ENCODE measurements around the gene ASAP2. TPM values are rescaled to one million over a fixed set of nuclear protein-coding genes. Genes with fewer than 3 reads are reported as not detected.

Gene ASAP2
- total RNA-seq, 2 experiments from 2014 or later = 0.27 TPM; not detected in 1

DNA sequence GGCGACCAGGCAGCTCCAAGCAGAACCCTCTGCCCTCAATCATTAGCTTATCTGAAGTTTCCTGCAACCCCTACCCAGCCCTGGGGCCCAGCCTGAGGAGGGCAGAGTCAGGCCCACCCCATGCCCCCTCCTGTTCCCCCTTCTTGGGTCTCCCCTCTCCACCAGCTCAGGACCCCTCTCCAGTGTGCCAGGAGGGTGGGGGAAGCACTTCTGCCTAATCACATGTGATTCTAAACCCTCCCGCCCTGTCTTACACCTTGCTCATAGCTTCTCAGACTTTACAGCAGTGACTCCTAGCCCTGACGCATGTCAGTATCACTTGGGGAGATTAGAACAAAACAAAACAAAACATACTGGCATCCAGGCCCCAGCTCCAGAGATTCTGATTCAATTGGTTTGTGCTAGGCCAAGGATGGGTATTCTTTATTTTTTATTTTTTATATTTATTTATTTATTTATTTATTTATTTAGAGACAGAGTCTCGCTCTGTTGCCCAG lies 42.5 kb upstream of the ASAP2 start:
- TF ChIP-seq EZH2phosphoT487 (IDR thresholded peaks at IDR 0.05; ENCODE audit: borderline replicate concordance, low read depth, low read length) = no peak
- TF ChIP-seq, protein P1, sequence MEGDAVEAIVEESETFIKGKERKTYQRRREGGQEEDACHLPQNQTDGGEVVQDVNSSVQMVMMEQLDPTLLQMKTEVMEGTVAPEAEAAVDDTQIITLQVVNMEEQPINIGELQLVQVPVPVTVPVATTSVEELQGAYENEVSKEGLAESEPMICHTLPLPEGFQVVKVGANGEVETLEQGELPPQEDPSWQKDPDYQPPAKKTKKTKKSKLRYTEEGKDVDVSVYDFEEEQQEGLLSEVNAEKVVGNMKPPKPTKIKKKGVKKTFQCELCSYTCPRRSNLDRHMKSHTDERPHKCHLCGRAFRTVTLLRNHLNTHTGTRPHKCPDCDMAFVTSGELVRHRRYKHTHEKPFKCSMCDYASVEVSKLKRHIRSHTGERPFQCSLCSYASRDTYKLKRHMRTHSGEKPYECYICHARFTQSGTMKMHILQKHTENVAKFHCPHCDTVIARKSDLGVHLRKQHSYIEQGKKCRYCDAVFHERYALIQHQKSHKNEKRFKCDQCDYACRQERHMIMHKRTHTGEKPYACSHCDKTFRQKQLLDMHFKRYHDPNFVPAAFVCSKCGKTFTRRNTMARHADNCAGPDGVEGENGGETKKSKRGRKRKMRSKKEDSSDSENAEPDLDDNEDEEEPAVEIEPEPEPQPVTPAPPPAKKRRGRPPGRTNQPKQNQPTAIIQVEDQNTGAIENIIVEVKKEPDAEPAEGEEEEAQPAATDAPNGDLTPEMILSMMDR (conservative IDR thresholded peaks at IDR 0.05; ENCODE audit: low read length) = no peak
- H3K4me2 ChIP-seq (ENCODE audit: low read length) = no peak overlapping the region
- H3K36me3 ChIP-seq (ENCODE audit: insufficient read depth, low read length) = no peaks in the 10 kb centered on the region
- no peak for DNase-seq (ENCODE audit: low spot score)
- intact Hi-C loops (cut with micrococcal nuclease; ENCODE audit: unreplicated experiment) = no loop called here
- no peaks in the 10 kb centered on the region for H3K9me3 ChIP-seq (ENCODE audit: low read length)
- no peak overlapping the region for H2AFZ ChIP-seq (ENCODE audit: low read length)
- BruUV-seq (replicated peaks) = no TSS peak
- no peaks in the 10 kb centered on the region for H3K79me2 ChIP-seq (ENCODE audit: insufficient read depth, low read depth, low read length)
- no peaks in the 10 kb centered on the region for H4K20me1 ChIP-seq (ENCODE audit: insufficient read depth, low read length)
- CTCF ChIA-PET (ENCODE audit: unreplicated experiment) = no interaction called here
- no peaks in the 10 kb centered on the region for H3K9me2 ChIP-seq (ENCODE audit: insufficient read depth, low read length)
- H3K27ac ChIP-seq (ENCODE audit: low read depth, low read length, poor library complexity, severe bottlenecking) = no peak overlapping the region
- H3K4me1 ChIP-seq (ENCODE audit: insufficient read depth, low read length, poor library complexity, severe bottlenecking) = no peaks in the 10 kb centered on the region
- POLR2A ChIA-PET = interaction anchor here (0.6 kb wide), 2 partner anchors 52 to 1973 kb away, joined by 3 read pairs; no protein-coding TSS in a partner anchor
- no peak overlapping the region for H3K4me3 ChIP-seq (ENCODE audit: low read depth, low read length, poor library complexity, severe bottlenecking)

DNA sequence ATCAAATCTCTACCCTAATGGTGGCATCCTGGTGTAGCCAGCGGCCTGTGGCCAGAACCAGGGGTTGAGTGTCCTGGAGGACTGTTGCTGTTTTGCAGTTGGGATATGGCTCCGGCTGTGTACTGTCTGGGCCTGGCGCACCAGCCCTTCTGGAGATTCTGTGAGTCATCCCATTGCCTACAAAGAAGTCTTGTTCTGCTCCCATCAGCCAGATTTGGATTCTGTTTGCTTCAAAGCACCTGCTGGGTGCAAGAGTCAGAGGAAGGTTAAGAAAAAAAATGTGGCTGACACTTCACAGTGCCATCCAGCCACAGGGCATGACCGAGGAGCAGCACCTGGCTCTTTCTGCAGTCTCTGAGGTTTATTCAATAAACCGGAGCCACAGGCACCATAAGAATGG lies 41.0 kb upstream of the ASAP2 start:
- Histone ChIP-seq H3K4me1 (ENCODE audit: insufficient read depth, low read length, poor library complexity, severe bottlenecking) (no peaks in the 10 kb centered on the region), H3K4me3 (ENCODE audit: low read depth, low read length, poor library complexity, severe bottlenecking) (no peak overlapping the region), H3K36me3 (ENCODE audit: insufficient read depth, low read length) (no peaks in the 10 kb centered on the region), H3K9me2 (ENCODE audit: insufficient read depth, low read length) (no peaks in the 10 kb centered on the region), H3K4me2 (ENCODE audit: low read length) (no peak overlapping the region), H3K79me2 (ENCODE audit: insufficient read depth, low read depth, low read length) (no peaks in the 10 kb centered on the region), H4K20me1 (ENCODE audit: insufficient read depth, low read length) (no peaks in the 10 kb centered on the region), H2AFZ (ENCODE audit: low read length) (no peak overlapping the region), H3K27ac (ENCODE audit: low read depth, low read length, poor library complexity, severe bottlenecking) (no peak overlapping the region), H3K9me3 (ENCODE audit: low read length) (no peaks in the 10 kb centered on the region)
- intact Hi-C loops (cut with micrococcal nuclease; ENCODE audit: unreplicated experiment) = no loop called here
- ChIA-PET CTCF (ENCODE audit: unreplicated experiment) (no interaction called here), POLR2A (no interaction called here)
- TF ChIP-seq EZH2phosphoT487 (IDR thresholded peaks at IDR 0.05; ENCODE audit: borderline replicate concordance, low read depth, low read length) = no peak
- TF ChIP-seq, protein P1 (conservative IDR thresholded peaks at IDR 0.05; ENCODE audit: low read length) = no peak
- no TSS peak for BruUV-seq (replicated peaks)
- no peak for DNase-seq (ENCODE audit: low spot score)

DNA sequence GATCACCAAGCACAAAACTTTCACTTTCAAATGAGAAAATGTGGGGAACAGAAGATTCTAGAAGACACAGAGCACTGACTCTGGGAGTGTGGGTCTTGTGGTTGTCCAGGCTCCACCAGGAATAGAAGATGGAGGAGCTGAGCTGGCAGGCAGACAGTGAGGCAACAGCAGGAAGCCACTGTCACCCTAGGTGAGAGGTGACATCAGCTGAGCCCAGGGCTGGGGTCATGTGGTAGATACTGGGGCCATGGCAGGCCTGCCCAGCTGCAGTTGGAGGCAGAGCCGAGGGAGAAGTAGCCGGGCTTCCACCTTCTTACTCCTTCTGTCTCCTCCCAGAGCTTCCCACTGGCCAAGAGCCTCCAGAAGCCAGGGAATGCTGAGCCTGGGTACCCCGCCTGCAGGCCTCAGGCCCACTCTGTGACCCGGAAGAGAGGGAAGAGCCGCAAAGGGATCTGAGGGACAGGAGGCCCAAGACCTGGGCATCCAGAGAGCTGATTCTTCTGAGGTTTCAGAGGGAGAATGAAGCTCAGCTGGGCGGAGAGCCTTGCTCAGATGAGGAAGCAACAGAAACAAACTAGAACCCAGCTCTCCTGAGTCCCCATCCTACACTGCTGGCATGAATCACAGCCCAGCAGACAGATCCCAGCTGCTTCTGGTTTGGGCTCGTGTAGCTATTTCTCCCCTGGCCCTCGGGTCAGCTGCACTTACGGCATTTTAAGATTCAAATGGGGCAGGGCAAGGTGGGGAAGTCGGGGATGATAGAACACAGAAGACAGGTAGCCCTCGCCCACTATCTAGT lies 39.8 kb upstream of the ASAP2 start:
- H3K9me3 ChIP-seq (ENCODE audit: low read length) = no peaks in the 10 kb centered on the region
- no peak for TF ChIP-seq EZH2phosphoT487 (IDR thresholded peaks at IDR 0.05; ENCODE audit: borderline replicate concordance, low read depth, low read length)
- TF ChIP-seq, protein P1 (conservative IDR thresholded peaks at IDR 0.05; ENCODE audit: low read length) = no peak
- no peak overlapping the region for H3K27ac ChIP-seq (ENCODE audit: low read depth, low read length, poor library complexity, severe bottlenecking)
- intact Hi-C loops (cut with micrococcal nuclease; ENCODE audit: unreplicated experiment) = no loop called here
- H3K9me2 ChIP-seq (ENCODE audit: insufficient read depth, low read length) = no peaks in the 10 kb centered on the region
- no peak for DNase-seq (ENCODE audit: low spot score)
- H3K79me2 ChIP-seq (ENCODE audit: insufficient read depth, low read depth, low read length) = no peaks in the 10 kb centered on the region
- no peaks in the 10 kb centered on the region for H3K36me3 ChIP-seq (ENCODE audit: insufficient read depth, low read length)
- no peak overlapping the region for H3K4me3 ChIP-seq (ENCODE audit: low read depth, low read length, poor library complexity, severe bottlenecking)
- H3K4me1 ChIP-seq (ENCODE audit: insufficient read depth, low read length, poor library complexity, severe bottlenecking) = no peaks in the 10 kb centered on the region
- H2AFZ ChIP-seq (ENCODE audit: low read length) = no peak overlapping the region
- ChIA-PET POLR2A (no interaction called here), CTCF (ENCODE audit: unreplicated experiment) (no interaction called here)
- no peak overlapping the region for H3K4me2 ChIP-seq (ENCODE audit: low read length)
- BruUV-seq (replicated peaks) = no TSS peak
- no peaks in the 10 kb centered on the region for H4K20me1 ChIP-seq (ENCODE audit: insufficient read depth, low read length)
